ENCODE data around the gene VEZF1. TPM values are rescaled to one million over a fixed set of nuclear protein-coding genes. Genes with fewer than 3 reads are reported as not detected.
A peak's percentile ranks its signal among the peaks of the same experiment; 100 is the strongest.

VEZF1 gene
- total RNA-seq (2021; fragmentation: NEBNext Ultra II Directional; extraction: Animal tissue kit (Norgen Biotek cat#: 25700)), result 56.7 and 61.9 TPM in 2 replicates
- polyA plus RNA-seq (2011; rRNA removed), result 21.5 and 28.9 TPM in 2 replicates
- polyA plus RNA-seq (2011; cell fraction: cytosol; rRNA removed), result 25.3 TPM
- 29.8 TPM for polyA plus RNA-seq (2011; cell fraction: nucleus; rRNA removed)
- 33.3 to 43.5 TPM (median 39.8 TPM) in 4 replicates for polyA plus RNA-seq (2012, experiment 1 of 2)
- 5.7 TPM for polyA plus RNA-seq (2012, experiment 2 of 2)
- 39.2 TPM for polyA plus RNA-seq (2013, experiment 1 of 2)
- polyA plus RNA-seq (2013, experiment 2 of 2), result 38.4 TPM
- polyA minus RNA-seq (2011; rRNA and poly(A)+ RNA removed), result 81.4 and 108 TPM in 2 replicates
- 35.6 TPM for polyA minus RNA-seq (2011; cell fraction: cytosol; rRNA and poly(A)+ RNA removed)
- polyA minus RNA-seq (2011; cell fraction: nucleus; rRNA and poly(A)+ RNA removed), result 51.1 TPM
- long read RNA-seq, experiment 1, transcript VEZF1-202 (6 exons, 2,321 nt), result major isoform, 6 of 43 reads
- long read RNA-seq, experiment 1, partial matches to known transcripts, result 6 of 43 reads
- long read RNA-seq, experiment 1, other reads (novel, unspliced or antisense), result 31 of 43 reads
- long read RNA-seq, experiment 2, partial matches to known transcripts, result 3 of 4 reads
- long read RNA-seq, experiment 2, other reads (novel, unspliced or antisense), result 1 of 4 reads

DNA sequence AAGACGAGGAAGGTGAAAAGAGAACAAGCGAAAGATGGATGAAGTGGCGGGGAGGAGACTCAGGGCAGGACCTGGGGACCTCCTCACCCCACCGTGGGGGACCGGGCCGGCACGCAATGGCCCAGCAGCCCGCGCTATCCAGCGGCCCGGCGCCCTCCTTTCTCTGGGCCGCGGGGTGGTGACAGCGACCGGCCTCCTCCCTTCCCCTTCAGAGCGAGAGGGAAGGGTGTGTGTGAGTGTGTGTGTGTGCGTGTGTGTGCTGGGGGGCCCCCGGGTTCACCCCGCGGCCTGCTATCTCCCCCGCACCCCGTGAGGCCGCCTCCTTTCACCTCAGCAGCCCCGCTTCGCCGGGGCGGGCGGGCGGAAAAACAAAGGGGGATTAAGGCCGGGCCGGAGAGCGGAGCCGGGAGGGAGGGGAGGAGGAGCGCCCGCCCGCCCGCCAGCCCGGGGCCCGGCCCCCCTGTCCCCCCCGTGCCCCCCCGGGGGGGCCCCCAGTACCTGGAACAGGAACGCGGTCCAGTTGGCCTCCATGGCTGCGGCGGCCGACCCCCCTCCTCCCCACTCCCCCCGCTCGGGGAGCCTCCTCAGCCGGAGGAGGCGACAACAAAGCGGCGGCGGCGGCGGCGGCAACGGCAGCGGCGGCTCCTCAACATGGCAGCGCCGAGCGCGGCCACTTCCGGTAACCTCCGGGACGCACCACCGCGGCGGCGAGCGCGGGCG, at the start of gene VEZF1:
TSS of gene VEZF1 (minus strand) at position 674 of the 720 bp plus-strand sequence. CDS start at position 531, 143 bp downstream.
- WGBS, 2 experiments (ENCODE audit: extremely low coverage in 1 of 2, insufficient coverage in 1 of 2, insufficient read length in 1 of 2, insufficient replicate concordance in 2 of 2, low coverage in 1 of 2, low lambda C conversion rate in 2 of 2, missing lambda C conversion rate in 1 of 2), result 13% methylated on average over 3 of the region's 74 CpGs; no CpG with 5 or more reads in 1 of the 2 experiments
- Histone ChIP-seq H3K23ac (ENCODE audit: insufficient read length) (no peak within 1 kb of the TSS), H3K56ac (replicated peaks; ENCODE audit: insufficient read length, low read depth, low read length) (peak within 1 kb of the TSS; percentile 79), H3K14ac (ENCODE audit: insufficient read length) (peak within 1 kb of the TSS; percentile 9), H3K79me1 (ENCODE audit: low read depth, low read length) (peaks cover 4% of the 10 kb centered on the region; the same call in 1 of the 2 replicates), H3K27ac (ENCODE audit: low read depth, low read length) (peak within 1 kb of the TSS; percentile 89), H4K5ac (ENCODE audit: insufficient read length, low read depth, low read length) (peak within 1 kb of the TSS; percentile 93), H2AK5ac (ENCODE audit: low read depth, low read length) (peak within 1 kb of the TSS; percentile 45; the same call in 1 of the 2 replicates), H4K91ac (replicated peaks; ENCODE audit: insufficient read length, low read length) (peak within 1 kb of the TSS; percentile 99), H2BK15ac (ENCODE audit: low read length) (no peak within 1 kb of the TSS), H3K9me3 (ENCODE audit: insufficient read depth in 2 of 2, low read depth in 1 of 2, low read length in 1 of 2) (no peaks in the 10 kb centered on the region), H3K27me3 (replicated peaks in 1 of 4; ENCODE audit: control insufficient read depth in 3 of 4, extremely low read depth in 1 of 4, insufficient read depth in 3 of 4, low read length in 3 of 4) (no peaks in the 10 kb centered on the region), H2BK120ac (replicated peaks; ENCODE audit: low read depth, low read length) (no peak within 1 kb of the TSS), H3K36me3 (ENCODE audit: control insufficient read depth in 2 of 4, insufficient read depth in 4 of 4, low read length in 3 of 4) (peaks cover 0 to 4% (median 1%) of the 10 kb centered on the region in 4 experiments; a peak in 3 of 8 replicates), H3K23me2 (ENCODE audit: low read depth, low read length) (peaks cover 9% of the 10 kb centered on the region), H3K4me3 (ENCODE audit: extremely low read depth in 1 of 4, insufficient read depth in 2 of 4, low read depth in 3 of 4, low read length in 4 of 4) (peak within 1 kb of the TSS; percentile 73 to 95 (median 86)), H4K8ac (ENCODE audit: extremely low read depth, insufficient read depth, low read length) (peak within 1 kb of the TSS; percentile 94), H2BK20ac (ENCODE audit: low read length) (no peak within 1 kb of the TSS), H3K9ac (replicated peaks in 1 of 4; ENCODE audit: extremely low read depth in 1 of 4, low read depth in 3 of 4, low read length in 3 of 4) (peak within 1 kb of the TSS; percentile 76 to 89 (median 82)), H3K4me2 (ENCODE audit: insufficient read depth in 1 of 2, low read depth in 2 of 2, low read length in 2 of 2) (peak within 1 kb of the TSS; percentile 94 to 100), H3K4ac (replicated peaks; ENCODE audit: insufficient read length, low read depth, low read length) (peak within 1 kb of the TSS; percentile 82), H3K79me2 (ENCODE audit: control insufficient read depth in 1 of 2, insufficient read depth in 2 of 2, low read length in 2 of 2) (peaks cover 6 to 43% of the 10 kb centered on the region in 2 experiments), H4K20me1 (replicated peaks in 1 of 2; ENCODE audit: control insufficient read depth in 1 of 2, insufficient read depth in 2 of 2, low read length in 2 of 2) (peaks cover 0 to 10% of the 10 kb centered on the region in 2 experiments), H3K18ac (ENCODE audit: extremely low read depth, low read length) (peak within 1 kb of the TSS; percentile 93; the same call in 1 of the 2 replicates), H3K4me1 (replicated peaks in 1 of 4; ENCODE audit: control insufficient read depth in 3 of 4, insufficient read depth in 4 of 4, low read length in 3 of 4) (peaks cover 0 to 2% (median 0%) of the 10 kb centered on the region in 4 experiments; a peak in 3 of 7 replicates), H2AFZ (ENCODE audit: low read length) (peak within 1 kb of the TSS; percentile 64; the same call in 1 of the 2 replicates), H2BK12ac (ENCODE audit: low read depth, low read length) (no peak within 1 kb of the TSS), H2BK5ac (ENCODE audit: low read depth, low read length) (peak within 1 kb of the TSS; percentile 73; the same call in 1 of the 2 replicates)
- FAIRE-seq, result no peak
- ChIA-PET CTCF (ENCODE audit: partially characterized antibody) (interaction anchor here (1.0 to 3.6 kb wide), 7 partner anchors 13 to 129 kb away, joined by 4 to 35 read pairs (median 6); no protein-coding TSS in a partner anchor), POLR2A (ENCODE audit: partially characterized antibody) (interaction anchor here (0.7 to 28.0 kb wide), 17 partner anchors 9 to 183 kb away, joined by 3 to 672 read pairs (median 6); partner anchors contain the start of genes CUEDC1, MRPS23 and SRSF1)
- no peak for DNase-seq (ENCODE audit: low read depth in 1 of 2, low spot score in 2 of 2)
- no peak for TF ChIP-seq GABPA (IDR thresholded peaks at IDR 0.05; ENCODE audit: borderline replicate concordance, insufficient read depth, low read length)
- TF ChIP-seq RBBP5 (IDR thresholded peaks at IDR 0.05; ENCODE audit: borderline replicate concordance, low read depth, low read length), result peak; percentile 31; the same call in 1 of the 2 replicates
- no peak for TF ChIP-seq NRF1 (IDR thresholded peaks at IDR 0.05; ENCODE audit: low read depth, low read length)
- peak; percentile 45 for TF ChIP-seq KDM4A (IDR thresholded peaks at IDR 0.05; ENCODE audit: low read depth, low read length, severe bottlenecking)
- no peak for TF ChIP-seq CHD2 (IDR thresholded peaks at IDR 0.05; ENCODE audit: low read length)
- TF ChIP-seq SAP30 (IDR thresholded peaks at IDR 0.05; ENCODE audit: insufficient read depth, insufficient replicate concordance, low read length), result no peak
- TF ChIP-seq TEAD4 (IDR thresholded peaks at IDR 0.05; ENCODE audit: low read depth, low read length), result no peak
- TF ChIP-seq YY1 (IDR thresholded peaks at IDR 0.05; ENCODE audit: low read depth, low read length), result 0 out of 2 replicates have a peak, but pooled peaks have one; percentile 37

All from H1 (cell line).